CD4-positive, alpha-beta T cell (primary cell): ENCODE results near the gene CD177. TPM values are rescaled to one million over a fixed set of nuclear protein-coding genes. Genes with fewer than 3 reads are reported as not detected.
"Not testable (repeated sequence)": the region's sequence is repeated elsewhere in the genome, so short reads cannot be mapped to it uniquely, and the experiment has no call there.

Experiments
- ATAC-seq: fragments of 200-7000 bp; cut with Tn5 transposase; one replicate; pipeline ENCODE4 v1.10.0; 2022; ENCODE audit warnings: mild to moderate bottlenecking; ENCODE audit not compliant: poor library complexity
- CTCF ChIA-PET: fragments of 350-600 bp; sonication (Branson Sonifier 250); formaldehyde crosslinking; loops from one replicate; lab custom pipeline; 2021; ENCODE audit warnings: antibody characterized with exemption, inconsistent platforms; lab: Charles Lee
- POLR2A ChIA-PET: fragments of 350-600 bp; sonication (Branson Sonifier 250); formaldehyde crosslinking; loops from one replicate; lab custom pipeline; 2021; ENCODE audit warnings: antibody characterized with exemption, inconsistent platforms; lab: Charles Lee
- DNase-seq, 14 experiments: peaks; one replicate each; pipeline ENCODE4 v3.0.0-alpha.2; 2013 to 2020; ENCODE audit warnings: mixed read lengths in 2 of 14
- H3K27ac ChIP-seq, 2 donors: one replicate each; pipeline versions ENCODE4 v1.5.1 to v1.7.0; 2013; ENCODE audit warnings: low read length in 2 of 2, low read depth in 1 of 2, mild to moderate bottlenecking in 1 of 2
- H3K27me3 ChIP-seq, 2 experiments: 1 replicate in 1 of 2; 2 replicates in 1 of 2; pipeline versions ENCODE4 v1.6.1 to v1.7.0; 2013; ENCODE audit warnings: low read length in 2 of 2, control low read depth in 1 of 2, mild to moderate bottlenecking in 1 of 2, moderate library complexity in 1 of 2; ENCODE audit not compliant: insufficient read depth in 2 of 2, control insufficient read depth in 1 of 2
- H3K36me3 ChIP-seq: one replicate; pipeline ENCODE4 v1.6.1; 2013; ENCODE audit warnings: low read length, control low read depth; ENCODE audit not compliant: insufficient read depth
- H3K4me1 ChIP-seq: one replicate; pipeline ENCODE4 v1.6.1; 2013; ENCODE audit warnings: low read length, control low read depth; ENCODE audit not compliant: insufficient read depth
- H3K4me3 ChIP-seq: one replicate; pipeline ENCODE4 v1.5.1; 2013; ENCODE audit warnings: mild to moderate bottlenecking, low read length, moderate library complexity
- H3K9me3 ChIP-seq, 2 experiments: 1 replicate in 1 of 2; 2 replicates in 1 of 2; pipeline versions ENCODE4 v1.6.1 to v1.7.0; 2013; ENCODE audit warnings: low read length in 2 of 2, mild to moderate bottlenecking in 2 of 2, control low read depth in 1 of 2, moderate library complexity in 1 of 2; ENCODE audit not compliant: control insufficient read depth in 1 of 2, insufficient read depth in 1 of 2
- H3K27ac Mint-ChIP-seq: one replicate; pipeline ENCODE4 v1.8.0; 2020; ENCODE audit warnings: mixed read lengths
- H3K27me3 Mint-ChIP-seq: one replicate; pipeline ENCODE4 v1.8.0; 2021; ENCODE audit warnings: mixed read lengths
- H3K36me3 Mint-ChIP-seq: one replicate; pipeline ENCODE4 v1.8.0; 2021; ENCODE audit warnings: low read depth, mixed read lengths
- H3K4me1 Mint-ChIP-seq: one replicate; pipeline ENCODE4 v1.8.0; 2021; ENCODE audit warnings: low read depth, mixed read lengths
- H3K4me3 Mint-ChIP-seq: one replicate; pipeline ENCODE4 v1.8.0; 2020; ENCODE audit warnings: mild to moderate bottlenecking, mixed read lengths
- H3K9me3 Mint-ChIP-seq: one replicate; pipeline ENCODE4 v1.8.0; 2020; ENCODE audit warnings: mixed read lengths
- CTCF ChIP-seq: fragments of 200-600 bp; IDR thresholded peaks from one replicate; pipeline ENCODE4 v1.8.0; 2022; ENCODE audit warnings: antibody characterized with exemption, mild to moderate bottlenecking
- intact Hi-C, 2 experiments: fragments of 100-400 bp; cut with DNase I in 1 of 2; cut with micrococcal nuclease in 1 of 2; formaldehyde crosslinking; loops; one replicate each; pipeline versions ENCODE4 v1.15.1 to v1.9.0; 2023 to 2025; cut with DNase I, micrococcal nuclease
- total RNA-seq, 174 experiments: library from RNA in 2 of 174; stranded (reverse) in 2 of 174; gene quantifications; one replicate each; pipeline ENCODE4 v1.2.3 and lab custom pipeline; 2021 to 2026

Gene CD177
- total RNA-seq, 2 experiments from 2014 or later, result not detected

- H3K4me3 Mint-ChIP-seq, result no peak overlapping the region
- no peak for TF ChIP-seq CTCF
- no peaks in the 10 kb centered on the region for H3K36me3 Mint-ChIP-seq
- ATAC-seq, result no peak
- H3K4me1 Mint-ChIP-seq, result no peaks in the 10 kb centered on the region
- no peak overlapping the region for H3K27ac ChIP-seq
- no peaks in the 10 kb centered on the region for H3K4me1 ChIP-seq
- no peaks in the 10 kb centered on the region for H3K27me3 ChIP-seq
- CTCF ChIA-PET, result no interaction called here
- no peaks in the 10 kb centered on the region for H3K9me3 Mint-ChIP-seq
- DNase-seq, result no peak
- intact Hi-C loops, result no loop called here
- H3K27me3 Mint-ChIP-seq, result peaks cover 17% of the 10 kb centered on the region
- POLR2A ChIA-PET, result no interaction called here
- no peak overlapping the region for H3K27ac Mint-ChIP-seq
- no peak overlapping the region for H3K4me3 ChIP-seq
- H3K9me3 ChIP-seq, result no peaks in the 10 kb centered on the region
- no peaks in the 10 kb centered on the region for H3K36me3 ChIP-seq
These were observed 18.4 kb downstream of the CD177 start for GRCh38 chr19:43371909-43372308.

- no peaks in the 10 kb centered on the region for H3K4me1 ChIP-seq
- H3K27ac ChIP-seq, result no peak overlapping the region
- Mint-ChIP-seq H3K27me3 (peaks cover 17% of the 10 kb centered on the region), H3K27ac (no peak overlapping the region), H3K9me3 (no peaks in the 10 kb centered on the region), H3K36me3 (no peaks in the 10 kb centered on the region), H3K4me3 (no peak overlapping the region), H3K4me1 (no peaks in the 10 kb centered on the region)
- H3K27me3 ChIP-seq, result no peaks in the 10 kb centered on the region
- no peak for TF ChIP-seq CTCF
- DNase-seq (no peak), ATAC-seq (no peak)
- intact Hi-C loops, result no loop called here
- no peak overlapping the region for H3K4me3 ChIP-seq
- H3K36me3 ChIP-seq, result no peaks in the 10 kb centered on the region
- POLR2A ChIA-PET, result no interaction called here
- CTCF ChIA-PET, result no interaction called here
- no peaks in the 10 kb centered on the region for H3K9me3 ChIP-seq
These were observed 19.0 kb downstream of the CD177 start for GRCh38 chr19:43372462-43372861.

- H3K27me3 ChIP-seq, H3K4me3 ChIP-seq, H3K27ac Mint-ChIP-seq, DNase-seq, H3K36me3 Mint-ChIP-seq, H3K27ac ChIP-seq, CTCF ChIA-PET, H3K4me1 Mint-ChIP-seq, ATAC-seq, intact Hi-C loops, H3K4me1 ChIP-seq, POLR2A ChIA-PET, H3K36me3 ChIP-seq, H3K4me3 Mint-ChIP-seq, H3K9me3 Mint-ChIP-seq, H3K9me3 ChIP-seq: not testable (repeated sequence)
- H3K27me3 Mint-ChIP-seq, result peaks cover 14% of the 10 kb centered on the region
These were observed 24.1 kb downstream of the CD177 start for GRCh38 chr19:43377624-43378023.

- no peaks in the 10 kb centered on the region for H3K36me3 ChIP-seq
- H3K4me3 Mint-ChIP-seq, result no peak overlapping the region
- H3K36me3 Mint-ChIP-seq, result no peaks in the 10 kb centered on the region
- no peaks in the 10 kb centered on the region for H3K9me3 ChIP-seq
- intact Hi-C loops, result no loop called here
- no peak overlapping the region for H3K27ac Mint-ChIP-seq
- no peaks in the 10 kb centered on the region for H3K27me3 ChIP-seq
- no peak for DNase-seq
- no peak for ATAC-seq
- H3K9me3 Mint-ChIP-seq, result no peaks in the 10 kb centered on the region
- H3K27me3 Mint-ChIP-seq, result peaks cover 12% of the 10 kb centered on the region
- ChIA-PET CTCF (interaction anchor here (0.6 kb wide), 1 partner anchor 1930 kb away, joined by 4 read pairs; no protein-coding TSS in a partner anchor), POLR2A (no interaction called here)
- H3K27ac ChIP-seq, result no peak overlapping the region
- no peak overlapping the region for H3K4me3 ChIP-seq
- no peaks in the 10 kb centered on the region for H3K4me1 Mint-ChIP-seq
- no peak for TF ChIP-seq CTCF
- H3K4me1 ChIP-seq, result no peaks in the 10 kb centered on the region
These were observed 26.5 kb downstream of the CD177 start for GRCh38 chr19:43380008-43380407.
